ENCODE results near the gene LGALS3BP. TPM values are rescaled to one million over a fixed set of nuclear protein-coding genes. Genes with fewer than 3 reads are reported as not detected.

LGALS3BP gene
- total RNA-seq, 1 donor from 2014 or later: 1.3 TPM

- no peak for TF ChIP-seq CTCF (IDR thresholded peaks at IDR 0.05)
- Mint-ChIP-seq H3K27ac (no peak overlapping the region), H3K4me3 (no peak overlapping the region), H3K9me3 (no peaks in the 10 kb centered on the region), H3K27me3 (peaks cover 5% of the 10 kb centered on the region), H3K4me1 (peaks cover 17% of the 10 kb centered on the region), H3K36me3 (ENCODE audit: low read depth) (no peaks in the 10 kb centered on the region)
- ChIA-PET CTCF (interaction anchor here (1.1 kb wide), 1 partner anchor 10 kb away, joined by 4 read pairs; no protein-coding TSS in a partner anchor), POLR2A (interaction anchor here (0.6 kb wide), 1 partner anchor 799 kb away, joined by 6 read pairs; no protein-coding TSS in a partner anchor)
- intact Hi-C loops (cut with micrococcal nuclease): no loop called here
- no peak for DNase-seq
- ATAC-seq (ENCODE audit: low read depth): no peak
Measured at GRCh38 chr17:78981010-78981888, 1.5 kb upstream of the LGALS3BP start.

- peaks cover 11% of the 10 kb centered on the region for H3K4me1 Mint-ChIP-seq
- H3K27me3 Mint-ChIP-seq: no peaks in the 10 kb centered on the region
- ChIA-PET CTCF (interaction anchor here (1.1 to 1.2 kb wide), 2 partner anchors 9 to 115 kb away, joined by 3 to 4 read pairs; no protein-coding TSS in a partner anchor), POLR2A (interaction anchor here (0.6 kb wide), 1 partner anchor 624 kb away, joined by 3 read pairs; no protein-coding TSS in a partner anchor)
- H3K9me3 Mint-ChIP-seq: no peaks in the 10 kb centered on the region
- intact Hi-C loops (cut with micrococcal nuclease): no loop called here
- H3K36me3 Mint-ChIP-seq (ENCODE audit: low read depth): no peaks in the 10 kb centered on the region
- ATAC-seq (ENCODE audit: low read depth) (no peak), DNase-seq (no peak)
- no peak overlapping the region for H3K27ac Mint-ChIP-seq
- no peak for TF ChIP-seq CTCF (IDR thresholded peaks at IDR 0.05)
- no peak overlapping the region for H3K4me3 Mint-ChIP-seq
Measured at GRCh38 chr17:78980624-78980972, 875 bp upstream of the LGALS3BP start.

- Mint-ChIP-seq H3K9me3 (no peaks in the 10 kb centered on the region), H3K4me3 (no peak overlapping the region), H3K27ac (no peak overlapping the region), H3K36me3 (ENCODE audit: low read depth) (no peaks in the 10 kb centered on the region), H3K4me1 (peaks cover 11% of the 10 kb centered on the region), H3K27me3 (no peaks in the 10 kb centered on the region)
- no peak for TF ChIP-seq CTCF (IDR thresholded peaks at IDR 0.05)
- ChIA-PET POLR2A (interaction anchor here (0.6 kb wide), 1 partner anchor 54 kb away, joined by 7 read pairs; no protein-coding TSS in a partner anchor), CTCF (interaction anchor here (1.0 to 1.6 kb wide), 2 partner anchors 8 to 13 kb away, joined by 3 read pairs; no protein-coding TSS in a partner anchor)
- ATAC-seq (ENCODE audit: low read depth): no peak
- intact Hi-C loops (cut with micrococcal nuclease): no loop called here
- no peak for DNase-seq
Measured at GRCh38 chr17:78977997-78978973, 1.4 kb downstream of the LGALS3BP start.

- no peak overlapping the region for H3K27ac Mint-ChIP-seq
- ATAC-seq (ENCODE audit: low read depth) (no peak), DNase-seq (no peak)
- no peaks in the 10 kb centered on the region for H3K9me3 Mint-ChIP-seq
- H3K4me1 Mint-ChIP-seq: peaks cover 11% of the 10 kb centered on the region
- TF ChIP-seq CTCF (IDR thresholded peaks at IDR 0.05): no peak
- no peaks in the 10 kb centered on the region for H3K27me3 Mint-ChIP-seq
- ChIA-PET CTCF (no interaction called here), POLR2A (no interaction called here)
- H3K4me3 Mint-ChIP-seq: no peak overlapping the region
- no peaks in the 10 kb centered on the region for H3K36me3 Mint-ChIP-seq (ENCODE audit: low read depth)
- intact Hi-C loops (cut with micrococcal nuclease): no loop called here
Measured at GRCh38 chr17:78977681-78977943, 2.1 kb downstream of the LGALS3BP start.

Data from activated B cell treated with CpG ODN at 0.5 μM for 24 hours (primary cell).